T-helper 2 cell treated with Interferon-gamma antibody and Interleukin-4, amounts not matched to agents 5 μg/mL and 100 μg/mL, for 36 hours (primary cell): Measurements from ENCODE around the gene CYP19A1.
A peak's percentile ranks its signal among the peaks of the same experiment; 100 is the strongest.
"Not testable (repeated sequence)": the region's sequence is repeated elsewhere in the genome, so short reads cannot be mapped to it uniquely, and the experiment has no call there.

Source experiments
- DNase-seq: peaks from one replicate; pipeline ENCODE4 v3.0.0; 2021; ENCODE audit warnings: low spot score
- H3K27ac Mint-ChIP-seq: one replicate; pipeline ENCODE4 v1.8.0; 2021; ENCODE audit warnings: mild to moderate bottlenecking, mixed read lengths
- H3K27me3 Mint-ChIP-seq: one replicate; pipeline ENCODE4 v1.8.0; 2021; ENCODE audit warnings: low read depth, mixed read lengths
- H3K36me3 Mint-ChIP-seq: one replicate; pipeline ENCODE4 v1.8.0; 2021; ENCODE audit warnings: low read depth, mixed read lengths
- H3K4me1 Mint-ChIP-seq: one replicate; pipeline ENCODE4 v1.8.0; 2021; ENCODE audit warnings: low read depth, mixed read lengths
- H3K4me3 Mint-ChIP-seq: one replicate; pipeline ENCODE4 v1.8.0; 2022; ENCODE audit warnings: mild to moderate bottlenecking, moderate library complexity, mixed read lengths
- H3K9me3 Mint-ChIP-seq: one replicate; pipeline ENCODE4 v1.8.0; 2021; ENCODE audit warnings: mixed read lengths

CYP19A1 gene

GRCh38 chr15:51285399-51285798 lies 53.0 kb downstream of the CYP19A1 start:
- Mint-ChIP-seq H3K27ac (no peak overlapping the region), H3K4me3 (no peak overlapping the region), H3K4me1 (peaks cover 13% of the 10 kb centered on the region), H3K36me3 (no peaks in the 10 kb centered on the region), H3K27me3 (peaks cover 10% of the 10 kb centered on the region), H3K9me3 (no peaks in the 10 kb centered on the region)
- no peak for DNase-seq

GRCh38 chr15:51284871-51285270 lies 53.5 kb downstream of the CYP19A1 start:
- peaks cover 13% of the 10 kb centered on the region for H3K4me1 Mint-ChIP-seq
- H3K27me3 Mint-ChIP-seq, result peaks cover 10% of the 10 kb centered on the region
- no peak for DNase-seq
- H3K36me3 Mint-ChIP-seq, result no peaks in the 10 kb centered on the region
- no peak overlapping the region for H3K4me3 Mint-ChIP-seq
- H3K9me3 Mint-ChIP-seq, result no peaks in the 10 kb centered on the region
- H3K27ac Mint-ChIP-seq, result no peak overlapping the region

DNA sequence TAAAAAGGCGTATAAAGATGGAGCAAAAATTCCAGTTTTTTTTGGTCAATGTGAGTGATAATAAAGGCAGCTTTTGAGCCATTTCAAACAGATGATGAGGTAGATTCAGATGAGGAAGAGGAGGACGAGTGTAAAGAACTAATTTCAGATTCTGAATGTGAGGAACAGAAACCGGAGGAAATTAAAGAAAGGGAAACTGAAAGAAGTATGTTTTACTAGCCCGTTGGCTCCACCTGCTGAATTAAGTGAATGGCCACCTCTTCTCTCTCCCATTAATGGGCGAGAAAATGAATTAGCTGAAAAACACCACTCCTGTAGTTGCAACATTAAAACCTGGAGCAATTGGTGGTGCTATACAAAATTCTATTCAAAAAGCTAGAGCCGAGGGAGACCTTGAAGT lies 55.4 kb downstream of the CYP19A1 start:
- Mint-ChIP-seq H3K9me3 (no peaks in the 10 kb centered on the region), H3K36me3 (no peaks in the 10 kb centered on the region), H3K4me3 (peak overlapping the region; percentile 52), H3K27ac (peak overlapping the region; percentile 16), H3K4me1 (peaks cover 13% of the 10 kb centered on the region), H3K27me3 (peaks cover 22% of the 10 kb centered on the region)
- DNase-seq, result no peak

GRCh38 chr15:51282241-51282640 lies 56.2 kb downstream of the CYP19A1 start:
- peaks cover 13% of the 10 kb centered on the region for H3K4me1 Mint-ChIP-seq
- H3K27ac Mint-ChIP-seq, DNase-seq, H3K9me3 Mint-ChIP-seq, H3K36me3 Mint-ChIP-seq: not testable (repeated sequence)
- peak overlapping the region; percentile 52 for H3K4me3 Mint-ChIP-seq
- peaks cover 22% of the 10 kb centered on the region for H3K27me3 Mint-ChIP-seq

- Mint-ChIP-seq H3K4me1 (peaks cover 14% of the 10 kb centered on the region), H3K27ac (no peak overlapping the region), H3K9me3 (no peaks in the 10 kb centered on the region), H3K4me3 (no peak overlapping the region), H3K27me3 (peaks cover 23% of the 10 kb centered on the region), H3K36me3 (no peaks in the 10 kb centered on the region)
- no peak for DNase-seq
These were observed 56.9 kb downstream of the CYP19A1 start for GRCh38 chr15:51281368-51281967.

GRCh38 chr15:51280838-51281237 lies 57.6 kb downstream of the CYP19A1 start:
- Mint-ChIP-seq H3K4me1 (peaks cover 19% of the 10 kb centered on the region), H3K27me3 (peaks cover 26% of the 10 kb centered on the region), H3K4me3 (no peak overlapping the region), H3K27ac (no peak overlapping the region), H3K36me3 (no peaks in the 10 kb centered on the region), H3K9me3 (no peaks in the 10 kb centered on the region)
- no peak for DNase-seq

DNA sequence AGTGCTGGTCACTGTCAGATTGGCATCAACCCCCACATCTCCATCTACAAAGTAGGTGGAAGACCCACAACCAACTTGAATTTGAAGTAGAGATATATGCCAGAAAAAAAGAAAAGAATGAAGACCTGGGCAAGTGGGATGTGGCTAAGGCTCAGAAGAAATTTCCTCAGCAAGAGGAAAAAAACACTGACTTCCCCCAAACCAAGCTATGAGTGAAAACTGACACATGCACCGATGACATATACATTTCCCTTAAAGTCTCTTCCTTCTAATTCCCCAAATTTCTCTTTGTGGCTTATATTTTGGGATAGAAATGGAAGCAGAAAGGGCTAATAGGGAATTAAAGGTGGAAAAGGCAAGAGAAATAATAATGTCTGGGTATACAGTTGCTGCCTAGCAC lies 59.0 kb downstream of the CYP19A1 start:
- Mint-ChIP-seq H3K27me3 (peaks cover 23% of the 10 kb centered on the region), H3K9me3 (no peaks in the 10 kb centered on the region), H3K36me3 (no peaks in the 10 kb centered on the region), H3K4me3 (no peak overlapping the region), H3K27ac (no peak overlapping the region), H3K4me1 (peaks cover 26% of the 10 kb centered on the region)
- no peak for DNase-seq

DNA sequence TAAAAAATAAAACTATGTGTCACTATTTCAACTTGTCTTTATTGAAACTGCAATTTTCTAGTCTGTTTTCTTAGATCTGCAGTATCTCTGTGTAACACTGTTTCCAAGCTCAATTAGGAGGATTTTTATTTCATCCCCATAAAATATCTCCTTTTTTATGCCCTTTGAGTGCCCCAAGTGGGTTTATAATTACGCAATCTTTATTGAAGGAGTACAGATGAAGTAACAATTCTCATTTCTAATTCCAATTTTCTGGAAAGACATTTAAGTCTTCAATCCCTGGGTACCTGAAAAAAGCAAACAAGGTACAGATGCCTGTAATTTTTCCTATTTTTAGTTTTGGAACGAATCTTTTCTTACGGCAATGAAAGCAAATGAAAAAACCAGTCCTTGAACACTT lies 61.3 kb downstream of the CYP19A1 start:
- Mint-ChIP-seq H3K4me1 (peaks cover 20% of the 10 kb centered on the region), H3K4me3 (no peak overlapping the region), H3K36me3 (no peaks in the 10 kb centered on the region), H3K27ac (no peak overlapping the region), H3K9me3 (no peaks in the 10 kb centered on the region), H3K27me3 (peaks cover 22% of the 10 kb centered on the region)
- no peak for DNase-seq

- Mint-ChIP-seq H3K27me3 (peaks cover 22% of the 10 kb centered on the region), H3K9me3 (no peaks in the 10 kb centered on the region), H3K36me3 (no peaks in the 10 kb centered on the region), H3K27ac (no peak overlapping the region), H3K4me1 (peaks cover 16% of the 10 kb centered on the region), H3K4me3 (no peak overlapping the region)
- peak; percentile 46 for DNase-seq
These were observed 63.4 kb downstream of the CYP19A1 start for GRCh38 chr15:51274956-51275355.

GRCh38 chr15:51270706-51271105 lies 67.7 kb downstream of the CYP19A1 start:
- no peaks in the 10 kb centered on the region for H3K9me3 Mint-ChIP-seq
- no peak overlapping the region for H3K27ac Mint-ChIP-seq
- H3K27me3 Mint-ChIP-seq, result peaks cover 34% of the 10 kb centered on the region
- DNase-seq, result peak; percentile 33
- no peak overlapping the region for H3K4me3 Mint-ChIP-seq
- H3K36me3 Mint-ChIP-seq, result no peaks in the 10 kb centered on the region
- peaks cover 24% of the 10 kb centered on the region for H3K4me1 Mint-ChIP-seq

GRCh38 chr15:51269496-51269895 lies 68.9 kb downstream of the CYP19A1 start:
- H3K4me1 Mint-ChIP-seq, result peaks cover 18% of the 10 kb centered on the region
- H3K36me3 Mint-ChIP-seq, result no peaks in the 10 kb centered on the region
- H3K27ac Mint-ChIP-seq, result no peak overlapping the region
- H3K4me3 Mint-ChIP-seq, result no peak overlapping the region
- H3K9me3 Mint-ChIP-seq, result no peaks in the 10 kb centered on the region
- DNase-seq, result no peak
- peaks cover 37% of the 10 kb centered on the region for H3K27me3 Mint-ChIP-seq

- H3K27me3 Mint-ChIP-seq, result peaks cover 37% of the 10 kb centered on the region
- H3K4me1 Mint-ChIP-seq, result peaks cover 15% of the 10 kb centered on the region
- H3K27ac Mint-ChIP-seq, result no peak overlapping the region
- no peaks in the 10 kb centered on the region for H3K36me3 Mint-ChIP-seq
- no peaks in the 10 kb centered on the region for H3K9me3 Mint-ChIP-seq
- no peak for DNase-seq
- peak overlapping the region; percentile 33 for H3K4me3 Mint-ChIP-seq
These were observed 70.7 kb downstream of the CYP19A1 start for GRCh38 chr15:51267703-51268083.

DNA sequence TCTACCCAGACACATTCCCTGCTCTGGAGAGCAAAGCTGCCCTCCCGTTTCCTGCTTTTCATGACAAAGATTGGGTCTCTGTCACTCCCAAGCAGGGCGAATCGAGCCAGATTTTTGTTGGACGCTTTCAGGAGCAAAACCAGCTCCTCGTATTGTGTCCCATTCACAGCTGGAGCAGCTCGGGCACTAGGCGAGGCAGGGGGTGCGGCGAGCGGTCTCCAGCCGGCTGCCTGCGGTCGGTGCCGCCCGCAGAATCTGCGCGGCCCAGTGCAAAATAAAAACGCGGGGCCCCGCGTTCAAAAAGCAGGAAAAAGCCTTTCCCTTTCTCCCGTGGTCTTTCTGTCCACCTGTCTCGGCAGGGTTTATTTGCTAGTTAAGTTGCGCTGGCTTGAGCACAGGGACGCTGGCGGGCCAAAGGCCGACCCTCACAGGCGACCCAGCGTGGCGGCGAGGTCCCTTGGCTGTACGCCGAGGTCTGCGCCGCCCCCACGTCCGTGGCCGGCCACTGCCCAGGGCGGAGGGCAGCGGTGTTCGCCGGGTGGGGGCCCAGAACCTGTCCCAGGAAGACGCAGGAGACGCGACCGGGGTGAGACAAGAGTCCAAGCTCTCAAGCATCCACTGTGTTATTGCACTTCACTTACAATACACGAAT lies 71.2 kb downstream of the CYP19A1 start:
- peaks cover 15% of the 10 kb centered on the region for H3K4me1 Mint-ChIP-seq
- no peak for DNase-seq
- peaks cover 37% of the 10 kb centered on the region for H3K27me3 Mint-ChIP-seq
- no peaks in the 10 kb centered on the region for H3K9me3 Mint-ChIP-seq
- H3K27ac Mint-ChIP-seq, result no peak overlapping the region
- no peaks in the 10 kb centered on the region for H3K36me3 Mint-ChIP-seq
- H3K4me3 Mint-ChIP-seq, result peak overlapping the region; percentile 59

GRCh38 chr15:51266656-51267050 lies 71.7 kb downstream of the CYP19A1 start:
- H3K27me3 Mint-ChIP-seq, result peaks cover 37% of the 10 kb centered on the region
- H3K27ac Mint-ChIP-seq, result no peak overlapping the region
- DNase-seq, result no peak
- peaks cover 15% of the 10 kb centered on the region for H3K4me1 Mint-ChIP-seq
- no peaks in the 10 kb centered on the region for H3K9me3 Mint-ChIP-seq
- no peaks in the 10 kb centered on the region for H3K36me3 Mint-ChIP-seq
- peak overlapping the region; percentile 59 for H3K4me3 Mint-ChIP-seq
